SK-N-SH (cell line): ENCODE results near the gene COMMD7. TPM values are rescaled to one million over a fixed set of nuclear protein-coding genes. Genes with fewer than 3 reads are reported as not detected.
"Not testable (repeated sequence)": the region's sequence is repeated elsewhere in the genome, so short reads cannot be mapped to it uniquely, and the experiment has no call there.

Experiments
- CTCF ChIA-PET: fragments of 300-600, 350-600 bp; formaldehyde crosslinking; extraction: SDS; loops from one replicate; lab custom pipeline; 2021; lab: Yijun Ruan, JAX
- POLR2A ChIA-PET: fragments of 350-600 bp; sonication (Branson Sonifier 250); formaldehyde crosslinking; extraction: SDS; loops from one replicate; lab custom pipeline; 2020; ENCODE audit warnings: antibody characterized with exemption, inconsistent platforms; lab: Yijun Ruan, JAX
- DNase-seq: peaks from one replicate; pipeline ENCODE4 v3.0.0; 2012
- H2AFZ ChIP-seq: fragments of 200-600 bp; sonication (generic); 2 replicates; pipeline ENCODE4 v1.8.1; 2016; ENCODE audit warnings: antibody characterized with exemption, mild to moderate bottlenecking, low read depth
- H3F3A ChIP-seq: fragments of 200-600 bp; sonication (generic); replicated peaks from 2 replicates; pipeline ENCODE3; 2016; ENCODE audit warnings: antibody characterized with exemption, mild to moderate bottlenecking; ENCODE audit not compliant: insufficient read depth
- H3K27ac ChIP-seq, 2 experiments: fragments of 200-500 bp in 1 of 2; fragments of 200-600 bp in 1 of 2; sonication (Bioruptor generic) in 1 of 2; sonication (generic), shearing (Covaris generic) in 1 of 2; 2 replicates each; pipeline versions ENCODE4 v1.5.1 to v1.6.1; 2014 to 2016; ENCODE audit warnings: low read depth in 2 of 2, inconsistent platforms in 1 of 2, low read length in 1 of 2, mild to moderate bottlenecking in 1 of 2, mixed read lengths in 1 of 2
- H3K27me3 ChIP-seq: fragments of 200-600 bp; sonication (generic), shearing (Covaris generic); 2 replicates; pipeline ENCODE4 v1.6.1; 2016; ENCODE audit warnings: mixed run types; ENCODE audit not compliant: insufficient read depth
- H3K36me3 ChIP-seq, 2 experiments: fragments of 200-500 bp in 1 of 2; fragments of 200-600 bp in 1 of 2; sonication (Bioruptor generic) in 1 of 2; sonication (generic) in 1 of 2; replicated peaks in 1 of 2; 2 replicates each; pipeline versions ENCODE3 to v1.5.1; 2014 to 2016; ENCODE audit warnings: low read length in 1 of 2, mild to moderate bottlenecking in 1 of 2; ENCODE audit not compliant: insufficient read depth in 2 of 2, control insufficient read depth in 1 of 2
- H3K4me1 ChIP-seq, 2 experiments: fragments of 200-500 bp in 1 of 2; fragments of 200-600 bp in 1 of 2; sonication (Bioruptor generic) in 1 of 2; sonication (generic), shearing (Covaris generic) in 1 of 2; 2 replicates each; pipeline versions ENCODE4 v1.5.1 to v1.6.1; 2014 to 2016; ENCODE audit warnings: low read depth in 1 of 2, low read length in 1 of 2, mixed run types in 1 of 2; ENCODE audit not compliant: insufficient read depth in 2 of 2, control insufficient read depth in 1 of 2
- H3K4me2 ChIP-seq: fragments of 200-600 bp; sonication (generic), shearing (Covaris generic); 2 replicates; pipeline ENCODE4 v1.6.1; 2017; ENCODE audit warnings: mixed run types
- H3K4me3 ChIP-seq, 2 experiments: fragments of 200-500 bp in 1 of 2; fragments of 200-600 bp in 1 of 2; sonication (Bioruptor generic) in 1 of 2; sonication (generic), shearing (Covaris generic) in 1 of 2; 2 replicates each; pipeline versions ENCODE4 v1.5.1 to v1.8.1; 2014 to 2016; ENCODE audit warnings: low read depth in 2 of 2, inconsistent platforms in 1 of 2, low read length in 1 of 2, mild to moderate bottlenecking in 1 of 2, mixed read lengths in 1 of 2, moderate library complexity in 1 of 2
- H3K79me2 ChIP-seq: fragments of 200-600 bp; sonication (generic); 2 replicates; pipeline ENCODE4 v1.8.1; 2017; ENCODE audit warnings: mild to moderate bottlenecking; ENCODE audit not compliant: insufficient read depth
- H3K9ac ChIP-seq: fragments of 200-600 bp; sonication (generic); 2 replicates; pipeline ENCODE4 v1.6.1; 2017; ENCODE audit warnings: mixed run types
- H3K9me2 ChIP-seq: fragments of 200-600 bp; sonication (generic); 2 replicates; pipeline ENCODE4 v1.6.1; 2017; ENCODE audit warnings: mixed run types
- H3K9me3 ChIP-seq: fragments of 200-600 bp; sonication (generic); 2 replicates; pipeline ENCODE4 v1.6.1; 2017; ENCODE audit warnings: mixed run types, mild to moderate bottlenecking, moderate library complexity
- H4K20me1 ChIP-seq: fragments of 200-600 bp; sonication (generic); 2 replicates; pipeline ENCODE4 v1.6.1; 2017; ENCODE audit warnings: mild to moderate bottlenecking, mixed run types; ENCODE audit not compliant: insufficient read depth
- CTCF ChIP-seq: fragments of 200-600 bp; sonication (generic); IDR thresholded peaks from 2 replicates; pipeline ENCODE4 v1.6.1; 2017; ENCODE audit warnings: antibody characterized with exemption, mild to moderate bottlenecking, moderate library complexity
- FOXJ3 ChIP-seq: sonication (generic); formaldehyde crosslinking; IDR thresholded peaks from 2 replicates; pipeline ENCODE4 v1.5.1; 2020; ENCODE audit warnings: mild to moderate bottlenecking, missing genetic modification reagents
- MEF2A ChIP-seq: IDR thresholded peaks from 2 replicates; pipeline ENCODE4 v1.4.0; 2012; ENCODE audit warnings: low read depth, borderline replicate concordance
- NRF1 ChIP-seq: IDR thresholded peaks from 2 replicates; pipeline ENCODE4 v1.6.1; 2012; ENCODE audit warnings: low read depth, mild to moderate bottlenecking, low read length
- RAD21 ChIP-seq: IDR thresholded peaks from 2 replicates; pipeline ENCODE4 v1.6.1; 2012; ENCODE audit warnings: mild to moderate bottlenecking, low read length
- RCOR1 ChIP-seq: fragments of 150-350 bp; IDR thresholded peaks from 2 replicates; pipeline ENCODE4 v1.6.1; 2017; ENCODE audit warnings: antibody characterized with exemption, low read length
- SMC3 ChIP-seq: IDR thresholded peaks from 2 replicates; pipeline ENCODE4 v1.6.1; 2012; ENCODE audit warnings: low read depth, low read length, improper control_type of control experiment
- TEAD4 ChIP-seq: IDR thresholded peaks from 2 replicates; pipeline ENCODE4 v1.4.0; 2012; ENCODE audit warnings: mild to moderate bottlenecking, borderline replicate concordance; ENCODE audit not compliant: insufficient read depth
- WGBS: methylation state at CpG from one replicate; pipeline ENCODE4 v1.1.6; 2017; ENCODE audit warnings: low lambda C conversion rate; 5-methylcytosine and 5-hydroxymethylcytosine counted together
- polyA plus RNA-seq, 3 experiments: library from polyadenylated mRNA; depleted of rRNA; stranded (reverse); fragments of >200 nt; gene quantifications; 2 replicates each; pipeline ENCODE4 v1.2.3, GENCODE V29; 2012
- TF ChIP-seq, protein P1 (sequence below): IDR thresholded peaks from 2 replicates; pipeline ENCODE4 v1.4.0; 2012; ENCODE audit warnings: low read depth, borderline replicate concordance
- TF ChIP-seq, protein P2 (sequence below): IDR thresholded peaks from 2 replicates; pipeline ENCODE4 v1.4.0; 2012; ENCODE audit warnings: low read depth, borderline replicate concordance

COMMD7 gene
- polyA plus RNA-seq, 1 of the 3 experiments (the other 2 are of a cell fraction): 38.0 TPM

DNA sequence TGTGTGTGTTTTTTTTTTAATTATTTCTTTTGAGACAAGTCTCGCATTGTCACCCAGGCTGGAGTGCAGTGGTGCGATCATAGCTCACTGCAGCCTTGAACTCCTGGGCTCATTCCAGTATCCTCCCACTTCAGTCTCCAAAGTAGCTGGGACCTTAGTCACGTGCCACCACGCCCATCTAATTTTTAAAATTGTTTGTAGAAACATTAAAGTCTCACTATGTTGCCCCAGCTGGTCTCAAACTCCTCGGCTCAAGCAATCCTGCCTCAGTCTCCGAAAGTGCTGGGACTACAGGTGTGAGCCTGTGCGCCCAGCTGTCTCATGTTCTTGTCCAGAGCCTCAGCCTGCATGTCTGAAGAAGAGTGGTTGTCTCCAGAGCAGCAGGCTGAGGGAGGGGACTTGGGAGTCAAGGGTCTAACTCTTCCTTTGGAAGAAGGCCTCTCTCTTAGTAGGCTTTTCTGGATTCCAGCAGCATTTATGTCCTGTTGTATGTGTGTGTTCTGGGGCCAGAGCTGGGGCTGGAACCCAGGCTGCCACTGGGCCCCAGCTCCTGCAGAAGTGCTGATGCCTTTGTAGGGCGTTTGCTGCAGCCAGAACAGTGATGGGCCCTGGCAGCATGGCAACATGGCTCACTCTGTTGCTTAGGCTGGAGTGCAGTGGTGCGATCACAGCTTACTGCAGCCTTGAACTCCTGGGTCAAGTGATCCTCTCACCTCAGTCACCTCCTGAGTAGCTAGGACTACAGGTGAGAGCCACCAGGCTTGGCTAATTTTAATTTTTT, 24.3 kb upstream of the COMMD7 start:
- WGBS: 91% methylated on average over 9 of the region's 9 CpGs
- no peak for DNase-seq
- H3F3A ChIP-seq: no peaks in the 10 kb centered on the region
- H3K9ac ChIP-seq: no peak overlapping the region
- H3K27me3 ChIP-seq: no peaks in the 10 kb centered on the region
- ChIA-PET POLR2A (interaction anchor here (0.7 kb wide), 1 partner anchor 632 kb away, joined by 4 read pairs; no protein-coding TSS in a partner anchor), CTCF (no interaction called here)
- peaks cover 16% of the 10 kb centered on the region; the same call in 1 of the 2 replicates for H3K79me2 ChIP-seq
- no peaks in the 10 kb centered on the region for H4K20me1 ChIP-seq
- H3K9me3 ChIP-seq: no peaks in the 10 kb centered on the region
- no peak for TF ChIP-seq RCOR1
- H2AFZ ChIP-seq: no peak overlapping the region
- no peaks in the 10 kb centered on the region for H3K9me2 ChIP-seq
- H3K4me2 ChIP-seq: no peak overlapping the region
- H3K27ac ChIP-seq: no peak overlapping the region
- peaks cover 0 to 9% of the 10 kb centered on the region in 2 experiments; a peak in 2 of 4 replicates for H3K4me1 ChIP-seq
- H3K36me3 ChIP-seq: no peaks in the 10 kb centered on the region
- no peak overlapping the region for H3K4me3 ChIP-seq

DNA sequence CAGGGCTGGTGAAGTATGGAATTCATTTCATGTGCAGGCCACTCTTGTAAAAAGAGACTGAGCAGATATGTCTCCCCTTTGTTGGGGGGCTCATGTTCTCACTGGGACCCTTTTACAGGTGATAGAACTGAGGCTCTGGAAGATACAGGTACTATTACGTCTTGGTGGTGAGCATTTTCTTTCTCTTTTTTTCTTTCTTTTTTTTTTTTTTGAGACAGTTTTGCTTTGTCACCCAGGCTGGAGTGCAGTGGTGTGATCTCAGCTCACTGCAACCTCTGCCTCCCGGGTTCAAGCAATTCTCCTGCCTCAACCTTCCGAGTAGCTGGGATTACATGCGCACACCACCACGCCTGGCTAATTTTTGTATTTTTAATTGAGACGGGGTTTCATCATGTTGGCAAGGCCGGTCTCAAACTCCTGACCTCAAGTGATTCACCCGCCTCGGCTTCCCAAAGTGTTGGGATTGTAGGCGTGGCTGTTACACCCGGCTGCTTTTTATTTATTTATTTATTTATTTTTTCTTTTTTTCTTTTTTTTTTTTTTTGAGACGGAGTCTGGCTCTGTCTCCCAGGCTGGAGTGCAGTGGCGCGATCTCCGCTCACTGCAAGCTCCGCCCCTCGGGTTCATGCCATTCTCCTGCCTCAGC, 22.1 kb upstream of the COMMD7 start:
- H3K36me3 ChIP-seq, H3K9me3 ChIP-seq, H3K4me2 ChIP-seq, POLR2A ChIA-PET, H3K9ac ChIP-seq, DNase-seq, H3F3A ChIP-seq, H4K20me1 ChIP-seq, H2AFZ ChIP-seq, H3K9me2 ChIP-seq, H3K27me3 ChIP-seq, H3K27ac ChIP-seq, H3K4me3 ChIP-seq: not testable (repeated sequence)
- WGBS: 91% methylated on average over 17 of the region's 17 CpGs
- peaks cover 0 to 12% of the 10 kb centered on the region in 2 experiments; a peak in 2 of 4 replicates for H3K4me1 ChIP-seq
- CTCF ChIA-PET: interaction anchor here (4.9 kb wide), 1 partner anchor 12 kb away, joined by 39 read pairs; no protein-coding TSS in a partner anchor
- peaks cover 16% of the 10 kb centered on the region; the same call in 1 of the 2 replicates for H3K79me2 ChIP-seq

- WGBS: 90% methylated on average over 17 of the region's 17 CpGs
- peak overlapping the region; percentile 93 for H3K4me2 ChIP-seq
- ChIA-PET POLR2A (interaction anchor here (1.6 kb wide), 1 partner anchor 14 kb away, joined by 5 read pairs; no protein-coding TSS in a partner anchor), CTCF (interaction anchor here (1.3 to 4.9 kb wide), 4 partner anchors 11 to 25 kb away, joined by 3 to 39 read pairs (median 14); partner anchors contain the start of gene COMMD7)
- peaks cover 7% of the 10 kb centered on the region for H3F3A ChIP-seq
- H3K27me3 ChIP-seq: no peaks in the 10 kb centered on the region
- H4K20me1 ChIP-seq: no peaks in the 10 kb centered on the region
- no peak for DNase-seq
- peaks cover 16% of the 10 kb centered on the region; the same call in 1 of the 2 replicates for H3K79me2 ChIP-seq
- H3K9ac ChIP-seq: no peak overlapping the region
- H3K36me3 ChIP-seq: no peaks in the 10 kb centered on the region
- no peak overlapping the region for H2AFZ ChIP-seq
- H3K4me1 ChIP-seq: peaks cover 0 to 12% of the 10 kb centered on the region in 2 experiments; a peak in 2 of 4 replicates
- H3K9me2 ChIP-seq: no peaks in the 10 kb centered on the region
- 0 out of 4 replicates have a peak overlapping the region, but pooled peaks of 1 of the 2 experiments have one; percentile 86 for H3K4me3 ChIP-seq
- no peak overlapping the region for H3K27ac ChIP-seq
- H3K9me3 ChIP-seq: no peaks in the 10 kb centered on the region
- TF ChIP-seq, protein P1, sequence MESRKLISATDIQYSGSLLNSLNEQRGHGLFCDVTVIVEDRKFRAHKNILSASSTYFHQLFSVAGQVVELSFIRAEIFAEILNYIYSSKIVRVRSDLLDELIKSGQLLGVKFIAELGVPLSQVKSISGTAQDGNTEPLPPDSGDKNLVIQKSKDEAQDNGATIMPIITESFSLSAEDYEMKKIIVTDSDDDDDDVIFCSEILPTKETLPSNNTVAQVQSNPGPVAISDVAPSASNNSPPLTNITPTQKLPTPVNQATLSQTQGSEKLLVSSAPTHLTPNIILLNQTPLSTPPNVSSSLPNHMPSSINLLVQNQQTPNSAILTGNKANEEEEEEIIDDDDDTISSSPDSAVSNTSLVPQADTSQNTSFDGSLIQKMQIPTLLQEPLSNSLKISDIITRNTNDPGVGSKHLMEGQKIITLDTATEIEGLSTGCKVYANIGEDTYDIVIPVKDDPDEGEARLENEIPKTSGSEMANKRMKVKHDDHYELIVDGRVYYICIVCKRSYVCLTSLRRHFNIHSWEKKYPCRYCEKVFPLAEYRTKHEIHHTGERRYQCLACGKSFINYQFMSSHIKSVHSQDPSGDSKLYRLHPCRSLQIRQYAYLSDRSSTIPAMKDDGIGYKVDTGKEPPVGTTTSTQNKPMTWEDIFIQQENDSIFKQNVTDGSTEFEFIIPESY: no peak
- TF ChIP-seq SMC3: no peak
- TF ChIP-seq TEAD4: no peak
- no peak for TF ChIP-seq RAD21
- no peak for TF ChIP-seq FOXJ3 (CRISPR knock-in tag)
- TF ChIP-seq, protein P2, sequence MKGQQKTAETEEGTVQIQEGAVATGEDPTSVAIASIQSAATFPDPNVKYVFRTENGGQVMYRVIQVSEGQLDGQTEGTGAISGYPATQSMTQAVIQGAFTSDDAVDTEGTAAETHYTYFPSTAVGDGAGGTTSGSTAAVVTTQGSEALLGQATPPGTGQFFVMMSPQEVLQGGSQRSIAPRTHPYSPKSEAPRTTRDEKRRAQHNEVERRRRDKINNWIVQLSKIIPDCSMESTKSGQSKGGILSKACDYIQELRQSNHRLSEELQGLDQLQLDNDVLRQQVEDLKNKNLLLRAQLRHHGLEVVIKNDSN: no peak
- TF ChIP-seq MEF2A: no peak
- no peak for TF ChIP-seq NRF1
- no peak for TF ChIP-seq CTCF
These were observed 21.0 kb upstream of the COMMD7 start for GRCh38 chr20:32764005-32764960.
